Fibroblast of skin of scalp (primary cell): Measurements from ENCODE around the gene TRIM25.

Experiments
- DNase-seq: peaks from one replicate; pipeline ENCODE4 v3.0.0-alpha.2; 2013

The TRIM25 gene

DNA sequence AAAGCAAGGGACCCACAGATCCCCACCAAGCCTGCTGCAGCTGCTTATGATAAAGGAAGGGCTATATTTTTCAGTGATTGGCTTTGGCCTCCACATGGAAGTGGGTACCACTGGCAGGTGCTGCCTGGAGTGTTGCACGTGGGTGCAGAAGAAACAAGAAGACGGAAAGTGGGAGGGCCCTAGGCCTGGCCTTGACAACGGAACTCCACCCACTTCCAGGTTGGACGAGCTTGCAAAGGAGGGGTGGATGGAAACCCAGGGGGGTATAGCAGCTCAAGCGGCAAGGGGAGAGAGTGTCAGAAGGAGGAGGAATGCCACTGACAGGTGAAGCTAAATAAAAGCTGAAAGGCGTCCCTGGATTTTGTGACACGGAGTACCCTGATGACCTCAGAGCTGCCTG lies 20.3 kb downstream of the TRIM25 start:
- no peak for DNase-seq

DNA sequence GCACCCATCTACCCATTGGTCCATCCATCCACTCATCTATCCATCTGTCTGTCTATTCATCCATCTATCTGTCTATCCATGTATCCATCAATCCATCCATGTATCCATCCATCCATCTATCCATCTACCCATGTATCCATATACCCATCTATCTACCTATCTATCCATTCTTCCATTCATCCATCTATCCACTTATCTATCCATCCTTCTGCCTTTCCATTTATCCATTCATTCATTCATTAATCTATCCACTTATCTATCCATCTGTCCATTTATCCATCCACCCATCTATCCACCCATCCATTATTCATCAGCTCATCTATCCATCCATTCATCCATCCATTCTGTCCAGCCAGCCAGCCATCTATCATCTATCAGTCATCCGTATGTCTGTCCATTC lies 21.5 kb downstream of the TRIM25 start:
- no peak for DNase-seq

DNA sequence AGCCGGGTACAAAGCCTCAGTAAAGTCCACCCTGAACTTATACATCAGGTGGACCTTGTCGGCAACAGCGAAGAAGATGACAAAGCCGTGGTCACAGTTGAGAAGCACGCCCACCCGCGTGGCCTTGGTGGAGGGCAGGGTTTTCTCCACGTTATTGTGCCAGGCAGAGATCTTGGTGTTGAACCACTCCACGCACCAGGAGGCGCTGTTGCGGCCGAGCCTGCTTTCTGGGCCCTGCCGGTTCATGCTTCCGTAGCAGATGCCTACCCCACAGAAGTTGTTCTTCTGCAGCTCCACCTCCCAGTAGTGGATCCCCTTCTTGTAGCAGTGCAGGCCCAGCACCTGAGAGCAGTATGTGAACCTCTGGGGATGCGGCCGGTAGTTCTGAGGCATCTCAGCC lies 22.1 kb downstream of the TRIM25 start:
- no peak for DNase-seq

DNA sequence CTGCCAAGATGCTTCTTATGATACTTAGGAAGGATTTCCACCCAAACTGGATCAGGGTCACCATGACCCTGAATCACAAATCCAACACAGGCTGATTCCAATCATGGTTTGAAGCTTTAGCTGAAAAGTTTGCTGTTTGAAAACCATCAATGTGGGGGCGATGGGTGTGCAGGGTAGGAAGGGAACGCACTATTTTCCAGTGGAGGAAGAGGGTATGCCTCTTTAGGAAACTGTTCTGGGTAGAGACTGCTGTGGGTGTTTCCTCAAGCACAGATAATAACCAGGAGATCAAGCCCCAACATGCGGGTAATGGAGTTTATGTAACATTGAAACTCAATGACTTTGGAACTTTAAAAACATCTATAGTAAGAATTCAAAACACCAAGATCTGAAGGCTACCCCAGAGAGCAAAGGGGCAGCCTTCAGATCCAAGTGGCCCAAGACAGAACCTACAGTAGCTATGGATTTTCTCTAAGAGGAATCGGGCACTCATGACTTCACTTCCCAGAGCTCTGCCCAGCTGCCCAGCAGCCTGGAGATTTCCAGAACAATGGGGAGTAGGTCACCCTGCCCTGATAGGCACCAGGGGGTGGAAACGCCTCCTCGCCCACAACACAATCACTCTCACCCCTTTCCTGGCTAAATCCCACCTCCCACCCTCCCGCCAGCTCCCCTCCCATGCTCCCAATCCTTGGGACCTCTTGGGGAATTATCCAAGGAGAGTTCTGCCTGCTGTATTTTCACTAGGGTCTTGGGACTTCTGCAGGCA lies 22.8 kb downstream of the TRIM25 start:
- DNase-seq: no peak

DNA sequence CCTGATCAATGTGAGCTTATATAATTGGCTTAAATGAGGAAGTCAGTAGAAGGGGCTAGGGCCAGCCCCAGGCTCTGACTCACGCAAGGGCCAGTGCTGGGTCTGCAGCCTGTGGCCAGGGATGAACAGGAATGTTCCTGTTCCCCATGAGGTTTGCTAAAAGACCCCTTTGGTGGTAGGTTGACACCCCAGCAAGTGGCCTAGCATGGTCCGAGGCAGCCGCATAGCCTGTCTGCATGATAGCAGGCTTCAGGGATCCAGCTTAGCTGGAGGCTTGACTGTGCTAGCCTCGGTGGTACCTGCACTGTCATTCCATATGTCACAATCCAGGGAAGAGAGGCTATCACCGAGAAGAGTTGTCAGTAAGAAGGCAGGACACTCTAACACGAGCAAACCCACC lies 23.5 kb downstream of the TRIM25 start:
- DNase-seq: no peak

DNA sequence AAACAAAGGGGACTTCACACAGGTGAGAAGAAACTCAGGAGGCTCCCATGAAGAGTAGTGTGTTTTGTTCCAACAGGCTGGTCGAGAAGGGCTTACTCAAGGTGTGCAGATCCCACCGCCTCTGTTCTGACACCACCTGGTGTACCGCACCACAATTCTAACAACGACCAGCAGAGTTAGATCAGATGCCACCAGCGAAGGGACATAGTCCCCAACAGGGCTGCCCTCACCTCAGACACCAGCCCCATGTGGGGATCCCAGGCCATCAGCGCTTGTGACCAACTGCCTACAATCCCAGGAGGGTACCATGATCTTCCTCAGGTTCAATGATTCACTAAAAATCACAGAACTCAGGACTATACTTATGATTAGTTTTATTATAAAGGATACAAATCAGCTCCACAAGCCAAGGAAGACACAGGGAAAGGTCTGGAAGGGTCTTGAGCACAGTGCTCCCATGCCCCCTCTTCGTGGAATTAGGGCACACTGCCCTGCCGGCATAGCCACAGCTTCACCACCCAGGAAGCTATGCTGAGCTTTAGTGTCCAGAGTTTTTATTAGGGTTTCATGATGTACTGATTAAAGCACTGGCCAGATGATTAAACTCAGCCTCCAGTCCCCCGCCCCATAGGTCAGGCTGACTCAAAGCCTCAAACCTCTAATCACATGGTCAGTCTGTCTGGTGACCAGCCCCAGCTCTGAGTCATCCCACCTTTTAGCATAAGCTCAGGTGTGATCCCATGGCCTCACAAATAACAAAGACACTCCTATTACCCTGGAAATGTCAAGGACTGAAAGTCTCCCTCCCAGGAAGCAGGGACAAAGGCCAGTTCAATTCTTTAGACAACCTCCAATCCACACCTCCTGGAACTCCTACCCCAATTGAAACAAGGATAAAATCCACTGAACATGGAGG lies 26.0 kb downstream of the TRIM25 start:
- DNase-seq: no peak

DNA sequence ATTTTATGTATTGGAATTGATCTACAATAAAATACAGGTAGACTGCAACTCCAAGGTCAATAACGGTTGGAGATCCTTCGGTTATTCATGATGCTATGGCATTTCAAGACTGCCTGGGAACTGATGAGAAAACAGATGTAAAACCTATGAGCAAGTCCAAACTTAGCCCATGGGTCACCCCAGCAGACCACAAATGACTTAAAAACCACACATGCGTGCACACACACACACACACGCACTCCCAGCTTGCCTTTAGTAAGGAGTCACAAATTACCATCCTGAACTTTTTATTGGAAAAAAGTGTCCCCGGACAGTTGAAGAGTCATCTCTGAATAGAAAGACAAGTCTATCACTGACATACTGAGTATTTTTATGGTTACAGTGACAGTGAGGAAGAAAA lies 26.7 kb downstream of the TRIM25 start:
- DNase-seq: no peak

DNA sequence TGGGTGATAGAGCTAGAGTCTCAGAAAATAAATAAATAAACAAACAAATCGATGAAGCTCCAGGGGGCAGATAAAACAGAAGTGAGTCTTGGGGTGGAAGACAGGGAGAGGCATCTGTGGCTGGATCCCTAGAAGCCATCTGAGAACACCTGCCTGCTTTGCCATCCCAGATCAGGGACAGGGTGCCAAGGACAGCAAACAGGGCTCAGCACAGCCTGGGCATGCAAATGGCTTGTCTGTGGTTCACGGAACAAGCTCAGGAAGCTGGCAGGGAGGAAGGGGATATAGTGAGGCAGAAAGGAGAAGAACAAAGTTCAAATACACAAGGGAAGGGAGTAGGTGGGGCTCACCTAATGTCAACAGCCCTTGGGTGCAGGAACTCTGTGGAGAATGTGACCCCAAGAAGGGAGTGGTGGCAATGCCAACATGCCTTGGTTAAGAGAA lies 27.5 kb downstream of the TRIM25 start:
- DNase-seq: no peak

DNA sequence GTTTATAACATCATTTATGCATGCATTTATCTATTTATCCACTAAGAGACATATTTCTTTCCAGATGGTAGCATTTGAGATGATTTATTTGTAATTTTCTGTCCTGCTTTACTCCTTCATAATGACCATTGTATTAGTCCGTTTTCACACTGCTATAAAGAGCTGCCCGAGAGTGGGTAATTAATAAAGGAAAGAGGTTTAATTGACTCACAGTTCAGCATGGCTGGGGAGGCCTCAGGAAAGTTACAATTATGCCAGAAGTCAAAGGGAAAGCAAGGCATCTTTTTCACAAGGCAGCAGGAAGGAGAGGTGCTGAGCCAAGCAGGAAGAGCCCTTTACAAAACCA lies 28.6 kb downstream of the TRIM25 start:
- DNase-seq: no peak

DNA sequence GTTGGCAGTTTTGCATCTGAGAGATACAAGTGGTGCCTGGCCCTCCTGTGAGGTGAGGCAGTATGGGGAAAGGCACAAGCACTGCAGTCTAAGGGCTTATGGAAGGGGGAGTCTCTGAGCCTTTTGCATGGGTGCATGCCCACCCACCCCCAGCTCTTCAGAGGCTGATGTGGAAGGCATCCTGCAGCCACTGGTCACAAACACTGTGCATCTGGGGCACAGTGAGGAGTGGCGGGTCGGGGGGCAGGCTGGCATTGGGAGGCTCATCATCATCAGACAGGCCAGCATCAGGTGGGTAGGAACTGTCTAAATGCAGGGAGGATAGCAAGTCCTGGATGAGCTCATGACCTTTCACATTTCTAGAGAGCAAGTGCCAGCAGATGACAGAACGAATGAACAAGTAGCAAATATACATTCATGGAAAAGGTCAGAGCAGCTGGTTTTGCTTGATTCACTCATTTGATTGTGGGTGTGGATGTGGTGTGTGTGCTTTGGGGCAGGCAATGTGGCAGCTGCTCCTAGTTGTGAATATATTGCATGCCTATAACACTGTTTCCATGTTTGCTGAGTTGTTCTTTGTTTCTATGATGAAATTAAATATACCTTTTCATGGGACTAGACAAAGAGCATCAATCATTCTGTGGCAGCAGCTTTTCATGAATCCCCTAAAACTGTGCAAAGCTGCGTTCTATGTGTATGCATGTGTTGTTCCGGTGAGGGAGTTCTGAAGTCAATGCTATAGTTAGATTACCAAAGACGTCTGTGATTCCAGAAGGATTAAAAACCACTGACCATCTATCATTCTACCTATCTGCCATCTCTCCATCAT lies 29.2 kb downstream of the TRIM25 start:
- DNase-seq: no peak

DNA sequence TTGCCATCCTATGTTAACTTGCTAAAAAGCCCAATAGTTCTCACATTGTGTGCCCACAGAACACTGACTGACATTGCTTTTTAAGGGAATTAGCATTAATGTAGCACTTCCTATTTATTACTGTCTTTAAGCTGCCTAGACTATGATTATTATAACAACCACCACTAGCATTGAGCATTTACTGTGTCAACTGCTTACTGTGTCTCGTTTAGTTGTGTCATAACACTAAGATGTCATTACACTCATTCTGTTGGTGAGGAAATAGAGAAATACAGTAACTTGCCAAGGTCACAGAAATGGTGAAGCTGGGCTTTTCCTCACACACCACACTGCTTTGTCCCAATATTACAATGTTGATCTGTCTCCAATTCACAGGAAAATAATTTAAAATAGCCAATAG lies 30.2 kb downstream of the TRIM25 start:
- DNase-seq: no peak

DNA sequence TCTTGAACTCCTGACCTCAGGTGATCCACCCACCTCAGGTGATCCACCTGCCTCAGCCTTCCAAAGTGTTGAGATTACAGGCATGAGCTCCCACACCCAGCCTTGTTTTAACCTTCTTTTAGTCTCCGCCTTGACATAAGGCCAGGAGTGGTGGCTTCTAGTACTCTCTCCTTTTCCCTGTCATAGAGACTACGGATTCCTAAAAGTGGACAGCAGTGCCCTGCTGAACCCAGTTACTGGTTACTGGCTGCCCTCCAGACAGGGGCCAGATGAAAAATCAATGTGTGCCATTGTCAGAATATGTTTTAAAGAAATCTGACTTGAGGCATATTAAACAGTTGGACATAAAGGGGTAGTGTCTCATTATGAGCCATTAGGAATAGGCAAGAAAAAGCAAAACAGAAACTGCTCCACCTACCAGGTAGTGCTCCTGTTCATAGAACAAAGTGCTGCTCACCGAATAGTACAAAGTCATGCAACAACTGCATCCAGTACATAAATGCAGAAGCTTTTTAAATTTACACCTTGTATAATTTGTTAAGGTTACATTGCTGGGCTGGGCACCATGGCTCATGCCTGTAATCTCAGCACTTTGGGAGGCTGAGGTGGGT lies 32.1 kb downstream of the TRIM25 start:
- DNase-seq: no peak

DNA sequence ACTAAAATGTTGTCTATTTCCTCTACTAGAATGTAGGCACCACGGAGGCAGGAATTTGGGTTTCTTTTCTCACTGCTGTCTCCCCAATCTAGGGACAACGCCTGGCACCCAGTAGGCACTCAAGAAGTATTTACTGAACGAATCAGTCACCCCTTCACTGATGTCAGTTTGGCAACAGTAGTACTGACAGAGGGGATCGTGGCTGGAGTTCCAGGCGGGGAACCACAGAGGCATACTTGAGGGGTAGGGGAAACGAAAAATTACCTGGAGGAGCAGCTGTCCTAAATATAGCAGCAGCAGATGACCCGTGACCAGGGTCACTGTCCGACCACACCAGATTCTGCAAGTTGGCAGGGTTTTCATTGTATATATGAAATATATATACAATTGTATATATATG lies 33.3 kb downstream of the TRIM25 start:
- DNase-seq: no peak

DNA sequence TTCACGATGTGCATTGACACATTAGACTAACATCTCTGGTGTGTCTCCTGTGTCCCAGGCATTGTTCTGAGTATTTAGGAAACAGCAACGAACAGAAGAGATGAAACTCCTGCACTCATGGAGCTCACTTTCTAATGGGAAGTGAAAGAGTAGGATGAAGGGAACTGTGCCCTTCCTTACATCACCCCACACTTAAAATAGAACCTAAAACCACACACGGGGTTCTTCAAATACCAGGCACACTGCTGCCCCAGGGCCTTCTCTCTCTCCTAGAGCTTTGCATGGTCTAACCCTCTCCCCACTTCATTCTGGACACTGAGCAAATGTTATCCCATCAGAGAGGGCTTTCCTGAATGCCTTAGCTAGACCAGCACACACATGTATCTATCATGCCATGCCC lies 33.7 kb downstream of the TRIM25 start:
- DNase-seq: no peak

DNA sequence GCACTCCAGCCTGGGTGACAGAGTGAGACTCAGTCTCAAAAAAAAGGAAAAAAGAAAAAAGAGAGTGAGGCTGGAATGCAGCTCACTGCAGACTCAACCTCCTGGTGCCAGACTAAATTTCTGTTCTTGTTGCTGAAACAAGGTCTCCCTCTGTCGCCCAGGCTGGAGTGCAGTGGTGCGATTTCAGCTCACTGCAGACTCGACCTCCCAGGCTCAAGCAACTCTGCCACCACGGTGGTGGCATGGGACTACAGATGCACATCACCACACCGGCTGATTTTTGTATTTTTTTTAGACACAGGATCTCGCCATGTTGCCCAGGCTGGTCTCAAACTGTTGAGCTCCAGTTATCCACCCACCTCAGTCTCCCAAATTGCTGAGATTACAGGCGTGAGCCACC lies 34.6 kb downstream of the TRIM25 start:
- DNase-seq: no peak

DNA sequence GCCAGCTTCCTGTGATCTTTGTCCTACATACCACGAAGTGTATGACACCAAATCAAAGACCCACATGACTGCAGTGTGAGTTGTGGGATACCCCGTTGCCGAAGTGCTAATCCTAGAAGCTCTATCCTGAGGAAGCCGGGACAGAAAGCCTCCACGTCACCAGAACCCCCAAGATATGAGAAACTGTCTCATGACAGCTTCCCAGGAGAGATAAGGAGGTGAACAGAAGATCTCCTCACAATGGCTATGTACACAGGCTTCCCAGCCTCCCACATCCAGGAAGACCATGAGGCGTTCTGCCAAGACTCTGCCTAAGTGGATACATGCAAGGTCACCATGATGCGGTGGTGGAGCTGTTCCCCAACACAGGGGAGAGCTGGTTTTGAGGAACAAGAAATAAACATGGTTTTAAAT lies 37.1 kb downstream of the TRIM25 start:
- no peak for DNase-seq

DNA sequence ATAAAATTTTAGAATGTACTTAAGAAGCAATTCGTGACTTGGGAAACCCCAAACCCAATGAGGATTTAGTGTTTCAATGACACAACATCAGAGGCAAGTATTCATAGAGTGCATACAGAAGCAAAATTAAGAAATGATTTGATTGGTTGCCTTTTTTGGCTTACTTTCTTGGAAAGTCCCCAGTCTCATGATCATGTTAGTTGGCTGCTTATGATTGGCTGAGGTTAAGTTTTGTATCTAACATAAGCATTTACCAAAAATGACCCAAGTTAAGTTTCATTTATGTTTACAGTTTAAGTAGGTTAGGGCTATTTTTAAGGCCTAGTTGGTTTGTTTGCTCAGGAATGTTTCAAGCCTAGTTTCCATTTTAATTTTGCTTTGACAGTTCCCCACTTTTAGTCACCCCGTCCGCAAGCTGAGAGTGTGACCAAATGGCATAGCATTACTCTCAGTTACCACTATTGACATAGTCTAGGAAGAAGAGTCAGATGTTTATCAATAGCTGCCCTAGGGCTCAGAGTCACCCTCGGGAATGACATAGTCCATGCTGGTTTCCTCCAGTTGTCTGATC lies 43.7 kb downstream of the TRIM25 start:
- DNase-seq: no peak

DNA sequence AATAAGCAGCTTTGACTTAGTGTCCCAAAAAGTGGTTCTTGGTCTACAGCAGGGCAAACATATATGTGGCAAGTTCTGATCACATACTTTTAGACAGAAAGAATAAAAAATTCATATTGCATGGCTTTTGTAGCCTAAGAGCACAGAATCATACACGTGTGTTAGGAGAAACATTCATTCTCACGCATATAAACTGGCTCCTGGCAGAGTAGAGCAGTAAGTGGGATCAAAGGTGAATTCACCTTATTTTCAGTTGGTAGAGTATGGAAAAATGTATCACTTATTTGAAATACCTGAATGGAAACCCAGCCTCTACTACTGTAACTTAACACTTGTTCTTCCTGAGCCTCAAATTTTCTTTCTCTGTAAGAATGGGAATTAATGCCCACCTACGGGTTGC lies 45.1 kb downstream of the TRIM25 start:
- no peak for DNase-seq

DNA sequence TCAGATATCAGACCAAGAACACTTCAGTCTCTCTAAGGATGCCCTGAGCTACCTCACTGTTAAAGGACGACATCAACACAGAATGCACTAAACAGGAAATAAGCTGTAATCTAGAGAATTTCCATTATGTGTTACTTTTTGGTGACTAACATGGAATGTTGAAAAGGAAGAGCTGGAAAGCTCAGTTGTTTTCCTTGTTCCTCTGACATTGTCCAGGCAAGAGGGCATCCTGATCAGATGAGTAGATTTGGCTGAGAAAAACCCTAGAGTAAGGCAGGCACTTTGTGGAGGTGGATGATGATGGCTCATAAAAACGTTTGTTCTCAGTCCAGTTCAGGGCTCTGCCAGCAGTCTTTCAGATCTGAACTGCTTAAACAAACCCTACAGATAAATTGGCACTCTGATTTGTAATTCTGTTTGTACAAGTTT lies 45.9 kb downstream of the TRIM25 start:
- no peak for DNase-seq

DNA sequence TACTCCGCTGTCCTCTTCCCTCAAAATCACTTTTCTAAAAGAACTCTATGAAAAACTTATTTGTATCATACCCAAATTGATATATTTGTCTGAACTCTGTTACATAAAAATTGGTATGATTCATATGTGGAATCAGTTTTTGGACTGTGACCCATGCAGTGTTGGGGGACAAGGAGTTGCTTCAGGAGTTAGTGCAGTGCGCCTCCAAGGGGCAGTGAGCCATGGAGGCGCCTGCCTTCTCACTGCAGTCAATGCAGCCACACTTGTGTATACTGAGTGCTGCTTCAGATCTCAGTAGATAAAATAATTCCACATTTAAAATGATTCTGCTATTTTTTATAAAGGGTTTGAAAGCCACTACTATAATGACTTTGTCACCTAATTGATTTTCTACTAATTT lies 47.4 kb downstream of the TRIM25 start:
- DNase-seq: no peak

DNA sequence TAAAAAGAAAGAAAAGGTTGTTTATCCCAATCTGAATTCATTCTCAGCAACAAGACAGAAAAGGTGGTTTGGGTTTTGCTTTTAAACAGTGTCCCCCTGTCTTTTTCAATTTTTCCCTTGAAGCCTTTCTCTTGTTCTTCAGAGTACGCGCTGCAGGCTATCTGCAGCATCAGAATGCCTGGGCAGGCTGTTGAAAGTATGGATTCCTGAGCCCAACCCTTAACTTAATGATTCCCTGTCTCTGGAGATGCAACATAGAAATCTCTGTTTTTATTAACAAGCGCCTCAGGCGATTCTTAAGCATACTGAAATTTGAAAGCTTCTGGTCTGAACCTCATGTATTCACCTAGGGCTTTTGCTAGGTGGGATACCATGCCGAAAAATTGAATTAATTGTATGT lies 47.8 kb downstream of the TRIM25 start:
- DNase-seq: no peak

DNA sequence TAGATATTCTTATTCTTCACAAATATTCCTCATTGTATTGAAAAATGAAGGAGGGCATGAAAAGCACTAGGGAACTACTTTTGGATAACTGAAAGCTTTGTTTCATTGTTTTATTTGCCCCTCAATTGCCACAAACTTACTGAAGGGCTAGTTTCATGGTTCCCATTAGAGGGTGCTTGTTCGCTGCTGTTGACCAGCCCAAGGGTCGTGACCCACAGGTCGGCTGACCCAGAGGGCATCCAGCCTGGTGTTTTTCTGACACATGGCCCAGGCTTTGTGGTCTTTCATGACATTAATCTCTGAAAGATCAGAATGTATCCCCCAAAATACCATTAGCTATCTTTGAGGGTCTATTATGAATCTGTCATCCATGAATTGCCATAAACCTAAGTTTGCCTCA lies 49.9 kb downstream of the TRIM25 start:
- DNase-seq: no peak
